NCI-H146 (cell line): ENCODE results near the gene PHYKPL.
"Not testable (repeated sequence)": the region's sequence is repeated elsewhere in the genome, so short reads cannot be mapped to it uniquely, and the experiment has no call there.

ENCODE experiments used
- DNase-seq: peaks from one replicate; lab custom pipeline; 2025; lab: John Stamatoyannopoulos, UW

PHYKPL gene

GRCh38 chr5:178264044-178264443, 31.4 kb upstream of the PHYKPL start:
- no peak for DNase-seq

- no peak for DNase-seq
Measured at GRCh38 chr5:178261666-178262600, 29.3 kb upstream of the PHYKPL start.

GRCh38 chr5:178259623-178260536, 27.3 kb upstream of the PHYKPL start:
- DNase-seq, result no peak

GRCh38 chr5:178257650-178258049, 25.0 kb upstream of the PHYKPL start:
- no peak for DNase-seq

- no peak for DNase-seq
Measured at GRCh38 chr5:178256746-178257145, 24.1 kb upstream of the PHYKPL start.

- not testable (repeated sequence) for DNase-seq
Measured at GRCh38 chr5:178253632-178254031, 21.0 kb upstream of the PHYKPL start.

- DNase-seq, result no peak
Measured at GRCh38 chr5:178252258-178252657, 19.7 kb upstream of the PHYKPL start.

- no peak for DNase-seq
Measured at GRCh38 chr5:178250263-178250662, 17.7 kb upstream of the PHYKPL start.

- no peak for DNase-seq
Measured at GRCh38 chr5:178249191-178249989, 16.8 kb upstream of the PHYKPL start.

GRCh38 chr5:178248750-178249149, 16.1 kb upstream of the PHYKPL start:
- no peak for DNase-seq

GRCh38 chr5:178247481-178248456, 15.2 kb upstream of the PHYKPL start:
- peak; percentile 3 for DNase-seq

GRCh38 chr5:178246624-178247279, 14.2 kb upstream of the PHYKPL start:
- DNase-seq, result peak; percentile 2

GRCh38 chr5:178245389-178245788, 12.8 kb upstream of the PHYKPL start:
- no peak for DNase-seq

GRCh38 chr5:178244576-178244975, 12.0 kb upstream of the PHYKPL start:
- DNase-seq, result no peak

GRCh38 chr5:178242416-178242815, 9.8 kb upstream of the PHYKPL start:
- no peak for DNase-seq

GRCh38 chr5:178241688-178242231, 9.2 kb upstream of the PHYKPL start:
- no peak for DNase-seq

GRCh38 chr5:178241231-178241663, 8.6 kb upstream of the PHYKPL start:
- no peak for DNase-seq

GRCh38 chr5:178240766-178241165, 8.2 kb upstream of the PHYKPL start:
- DNase-seq, result no peak

GRCh38 chr5:178240341-178240741, 7.7 kb upstream of the PHYKPL start:
- no peak for DNase-seq
